NB4 (cell line): ENCODE data around the gene MFN2.

Experiments used
- POLR2A ChIP-seq: IDR thresholded peaks from 2 replicates; pipeline ENCODE4 v1.6.1; 2011; ENCODE audit warnings: mild to moderate bottlenecking; ENCODE audit not compliant: insufficient read length; ENCODE audit errors: extremely low read depth
- TF ChIP-seq, protein P1 (sequence below): IDR thresholded peaks from one replicate; pipeline ENCODE4 v1.5.1; 2012; ENCODE audit warnings: low read depth, low read length

DNA sequence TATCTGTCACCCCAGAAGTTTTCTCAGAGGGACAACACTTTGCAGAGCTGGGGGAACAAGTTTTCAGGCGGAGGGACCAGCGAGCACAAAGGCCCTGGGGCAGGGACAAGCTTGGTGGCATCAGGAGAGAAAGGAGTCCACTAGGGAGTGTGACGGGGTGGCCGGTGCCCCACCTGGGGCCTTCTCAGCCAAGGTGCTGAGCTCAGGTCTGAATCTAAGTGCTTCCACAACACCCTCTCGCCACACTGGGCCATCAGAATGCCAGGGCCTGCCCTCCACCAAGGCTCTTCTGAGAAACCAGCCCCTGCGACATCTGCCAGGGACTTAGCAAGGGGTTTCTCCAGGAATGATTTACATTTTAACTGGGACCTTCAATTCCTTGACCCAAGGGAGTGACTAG, 75.0 kb downstream of the MFN2 start:
- TF ChIP-seq, protein P1, sequence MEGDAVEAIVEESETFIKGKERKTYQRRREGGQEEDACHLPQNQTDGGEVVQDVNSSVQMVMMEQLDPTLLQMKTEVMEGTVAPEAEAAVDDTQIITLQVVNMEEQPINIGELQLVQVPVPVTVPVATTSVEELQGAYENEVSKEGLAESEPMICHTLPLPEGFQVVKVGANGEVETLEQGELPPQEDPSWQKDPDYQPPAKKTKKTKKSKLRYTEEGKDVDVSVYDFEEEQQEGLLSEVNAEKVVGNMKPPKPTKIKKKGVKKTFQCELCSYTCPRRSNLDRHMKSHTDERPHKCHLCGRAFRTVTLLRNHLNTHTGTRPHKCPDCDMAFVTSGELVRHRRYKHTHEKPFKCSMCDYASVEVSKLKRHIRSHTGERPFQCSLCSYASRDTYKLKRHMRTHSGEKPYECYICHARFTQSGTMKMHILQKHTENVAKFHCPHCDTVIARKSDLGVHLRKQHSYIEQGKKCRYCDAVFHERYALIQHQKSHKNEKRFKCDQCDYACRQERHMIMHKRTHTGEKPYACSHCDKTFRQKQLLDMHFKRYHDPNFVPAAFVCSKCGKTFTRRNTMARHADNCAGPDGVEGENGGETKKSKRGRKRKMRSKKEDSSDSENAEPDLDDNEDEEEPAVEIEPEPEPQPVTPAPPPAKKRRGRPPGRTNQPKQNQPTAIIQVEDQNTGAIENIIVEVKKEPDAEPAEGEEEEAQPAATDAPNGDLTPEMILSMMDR: no peak
- no peak for TF ChIP-seq POLR2A
